OCI-LY1 (cell line): Measurements from ENCODE around the gene C1QTNF6.

ENCODE experiments used
- H2AFZ ChIP-seq: fragments of 200-600 bp; sonication (generic), shearing (Covaris generic); 2 replicates; pipeline ENCODE4 v1.6.0; 2014; ENCODE audit warnings: antibody characterized with exemption, mild to moderate bottlenecking, low read length
- H3F3A ChIP-seq: fragments of 200-600 bp; sonication (generic), shearing (Covaris generic); 2 replicates; pipeline ENCODE4 v1.6.0; 2014; ENCODE audit warnings: mild to moderate bottlenecking, antibody characterized with exemption, low read length, moderate library complexity; ENCODE audit not compliant: insufficient read depth
- H3K27ac ChIP-seq: fragments of 200-600 bp; sonication (generic); 2 replicates; pipeline ENCODE4 v1.5.1; 2014; ENCODE audit warnings: low read length, mixed run types, mild to moderate bottlenecking, low read depth; ENCODE audit not compliant: poor library complexity, severe bottlenecking
- H3K27me3 ChIP-seq: fragments of 200-600 bp; sonication (generic); 2 replicates; pipeline ENCODE4 v1.6.0; 2014; ENCODE audit warnings: antibody characterized with exemption, mild to moderate bottlenecking, low read length, moderate library complexity; ENCODE audit not compliant: insufficient read depth
- H3K36me3 ChIP-seq: fragments of 200-600 bp; sonication (generic); 2 replicates; pipeline ENCODE4 v1.6.1; 2014; ENCODE audit warnings: mild to moderate bottlenecking, antibody characterized with exemption, low read length, moderate library complexity, mixed read lengths; ENCODE audit not compliant: insufficient read depth
- H3K4me1 ChIP-seq: fragments of 200-600 bp; sonication (generic); 2 replicates; pipeline ENCODE4 v1.5.1; 2014; ENCODE audit warnings: mild to moderate bottlenecking, low read length, moderate library complexity; ENCODE audit not compliant: insufficient read depth, severe bottlenecking
- H3K4me2 ChIP-seq: fragments of 200-600 bp; sonication (generic), shearing (Covaris generic); 2 replicates; pipeline ENCODE4 v1.6.1; 2014; ENCODE audit warnings: low read length
- H3K4me3 ChIP-seq: fragments of 200-600 bp; sonication (generic); 2 replicates; pipeline ENCODE4 v1.5.1; 2014; ENCODE audit warnings: low read length, low read depth, mild to moderate bottlenecking, mixed read lengths; ENCODE audit not compliant: poor library complexity, severe bottlenecking
- H3K79me2 ChIP-seq: fragments of 200-600 bp; shearing (Covaris generic); 2 replicates; pipeline ENCODE4 v1.6.1; 2016; ENCODE audit warnings: mixed run types, low read length, mixed read lengths; ENCODE audit not compliant: insufficient read depth
- H3K9ac ChIP-seq: fragments of 200-600 bp; sonication (generic), shearing (Covaris generic); 2 replicates; pipeline ENCODE4 v1.6.1; 2014; ENCODE audit warnings: mild to moderate bottlenecking, low read length, mixed read lengths
- H3K9me2 ChIP-seq: fragments of 200-600 bp; sonication (generic), shearing (Covaris generic); 2 replicates; pipeline ENCODE4 v1.6.1; 2014; ENCODE audit warnings: low read depth, mild to moderate bottlenecking, low read length, mixed read lengths
- H3K9me3 ChIP-seq: fragments of 200-600 bp; shearing (Covaris generic); 2 replicates; pipeline ENCODE4 v1.6.1; 2014; ENCODE audit warnings: low read length, mixed read lengths
- H4K20me1 ChIP-seq: fragments of 200-600 bp; sonication (generic), shearing (Covaris generic); 2 replicates; pipeline ENCODE4 v1.6.0; 2016; ENCODE audit warnings: mild to moderate bottlenecking, low read length; ENCODE audit not compliant: insufficient read depth
- EZH2 ChIP-seq: fragments of 200-600 bp; sonication (generic), shearing (Covaris generic); IDR thresholded peaks from 2 replicates; pipeline ENCODE4 v1.8.0; 2017; ENCODE audit warnings: borderline replicate concordance, mixed run types, mild to moderate bottlenecking, antibody characterized with exemption, low read length, moderate library complexity, mixed read lengths
- TF ChIP-seq, protein P1 (sequence below): fragments of 200-600 bp; sonication (generic), shearing (Covaris generic); IDR thresholded peaks from 2 replicates; pipeline ENCODE4 v1.5.1; 2017; ENCODE audit warnings: mild to moderate bottlenecking, antibody characterized with exemption, low read length, moderate library complexity, mixed read lengths

The C1QTNF6 gene

GRCh38 chr22:37165066-37165465 lies 23.0 kb downstream of the C1QTNF6 start:
- H3K27ac ChIP-seq = no peak overlapping the region
- TF ChIP-seq, protein P1, sequence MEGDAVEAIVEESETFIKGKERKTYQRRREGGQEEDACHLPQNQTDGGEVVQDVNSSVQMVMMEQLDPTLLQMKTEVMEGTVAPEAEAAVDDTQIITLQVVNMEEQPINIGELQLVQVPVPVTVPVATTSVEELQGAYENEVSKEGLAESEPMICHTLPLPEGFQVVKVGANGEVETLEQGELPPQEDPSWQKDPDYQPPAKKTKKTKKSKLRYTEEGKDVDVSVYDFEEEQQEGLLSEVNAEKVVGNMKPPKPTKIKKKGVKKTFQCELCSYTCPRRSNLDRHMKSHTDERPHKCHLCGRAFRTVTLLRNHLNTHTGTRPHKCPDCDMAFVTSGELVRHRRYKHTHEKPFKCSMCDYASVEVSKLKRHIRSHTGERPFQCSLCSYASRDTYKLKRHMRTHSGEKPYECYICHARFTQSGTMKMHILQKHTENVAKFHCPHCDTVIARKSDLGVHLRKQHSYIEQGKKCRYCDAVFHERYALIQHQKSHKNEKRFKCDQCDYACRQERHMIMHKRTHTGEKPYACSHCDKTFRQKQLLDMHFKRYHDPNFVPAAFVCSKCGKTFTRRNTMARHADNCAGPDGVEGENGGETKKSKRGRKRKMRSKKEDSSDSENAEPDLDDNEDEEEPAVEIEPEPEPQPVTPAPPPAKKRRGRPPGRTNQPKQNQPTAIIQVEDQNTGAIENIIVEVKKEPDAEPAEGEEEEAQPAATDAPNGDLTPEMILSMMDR = no peak
- no peak for TF ChIP-seq EZH2
- H3K79me2 ChIP-seq = no peaks in the 10 kb centered on the region
- H3K4me3 ChIP-seq = no peak overlapping the region
- H3K27me3 ChIP-seq = peaks cover 17% of the 10 kb centered on the region; the same call in 1 of the 2 replicates
- H3F3A ChIP-seq = no peaks in the 10 kb centered on the region
- H2AFZ ChIP-seq = no peak overlapping the region
- no peaks in the 10 kb centered on the region for H4K20me1 ChIP-seq
- H3K9me3 ChIP-seq = peaks cover 8% of the 10 kb centered on the region
- no peak overlapping the region for H3K4me2 ChIP-seq
- H3K36me3 ChIP-seq = peaks cover 6% of the 10 kb centered on the region; the same call in 1 of the 2 replicates
- H3K9me2 ChIP-seq = no peaks in the 10 kb centered on the region
- no peak overlapping the region for H3K9ac ChIP-seq
- no peaks in the 10 kb centered on the region for H3K4me1 ChIP-seq

DNA sequence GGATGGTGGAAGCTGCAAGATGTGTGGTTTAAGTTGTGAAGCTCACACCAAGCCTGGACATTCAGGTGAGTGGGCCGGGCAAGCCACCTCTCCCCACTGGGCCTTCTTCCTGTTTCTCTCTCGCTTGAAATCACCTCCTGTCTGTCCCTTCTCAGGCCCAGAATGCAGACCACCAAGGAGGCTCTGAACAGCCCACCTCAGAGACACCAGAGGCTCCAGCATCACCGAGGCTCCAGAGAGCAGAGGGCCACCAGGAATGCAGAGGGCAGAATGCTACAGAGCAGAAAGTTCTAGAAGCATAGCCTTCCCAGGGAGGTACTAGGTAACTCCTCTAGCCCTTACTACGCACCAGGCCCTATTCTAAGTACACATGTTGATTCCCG lies 23.6 kb downstream of the C1QTNF6 start:
- no peaks in the 10 kb centered on the region for H3K79me2 ChIP-seq
- no peak overlapping the region for H3K4me2 ChIP-seq
- no peaks in the 10 kb centered on the region for H4K20me1 ChIP-seq
- H3K4me3 ChIP-seq = no peak overlapping the region
- no peak overlapping the region for H2AFZ ChIP-seq
- H3F3A ChIP-seq = no peaks in the 10 kb centered on the region
- peaks cover 8% of the 10 kb centered on the region for H3K9me3 ChIP-seq
- no peak overlapping the region for H3K27ac ChIP-seq
- TF ChIP-seq, protein P1 = no peak
- no peak for TF ChIP-seq EZH2
- peaks cover 6% of the 10 kb centered on the region; the same call in 1 of the 2 replicates for H3K36me3 ChIP-seq
- no peaks in the 10 kb centered on the region for H3K4me1 ChIP-seq
- no peaks in the 10 kb centered on the region for H3K9me2 ChIP-seq
- peaks cover 17% of the 10 kb centered on the region; the same call in 1 of the 2 replicates for H3K27me3 ChIP-seq
- H3K9ac ChIP-seq = no peak overlapping the region

DNA sequence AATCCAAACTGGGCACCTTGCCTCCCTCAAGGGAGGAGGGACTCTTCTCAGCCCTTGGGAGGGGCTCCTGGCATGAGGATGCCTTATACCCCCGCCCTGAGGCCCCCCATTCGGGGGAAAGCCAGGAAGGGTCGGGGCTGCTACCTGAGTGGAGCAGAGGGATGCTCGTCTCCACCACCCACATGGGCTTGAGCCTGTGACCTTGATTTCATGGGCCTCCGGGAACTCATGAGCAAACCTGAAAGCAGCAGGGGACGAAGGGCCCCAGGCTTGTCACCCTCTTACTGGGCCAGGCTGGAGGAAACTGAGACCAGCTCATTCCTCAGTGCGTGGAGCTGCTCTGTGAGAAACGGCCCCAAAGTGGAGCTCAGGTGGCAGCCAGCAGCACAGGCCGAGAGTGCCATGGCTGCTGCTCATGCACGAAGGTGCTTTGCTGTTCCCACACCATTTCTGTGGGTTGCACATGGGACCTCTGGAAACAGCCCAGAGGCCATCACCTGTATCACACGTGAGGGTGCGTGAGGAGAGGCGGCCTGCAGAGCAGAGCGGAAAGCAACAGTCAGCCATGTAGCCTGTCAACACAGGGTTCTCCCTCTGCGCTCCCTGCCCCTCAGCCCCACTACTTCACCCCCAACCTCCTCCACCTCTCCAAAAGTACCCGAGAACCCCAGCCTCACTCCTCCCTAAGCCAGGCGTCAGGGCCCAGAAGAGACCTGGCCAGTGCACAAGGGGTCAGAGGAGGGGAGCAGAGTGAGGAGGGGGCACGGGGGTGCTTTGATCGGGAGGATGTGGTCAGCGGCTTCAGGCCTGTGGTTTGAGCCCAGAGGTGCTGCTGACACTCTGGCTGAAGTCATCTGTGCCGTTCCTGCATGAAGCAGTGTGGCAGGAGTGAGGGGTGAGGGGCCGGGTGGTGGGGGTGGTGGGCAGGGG lies 24.2 kb downstream of the C1QTNF6 start:
- H3K4me3 ChIP-seq = no peak overlapping the region

More for the DNA sequence above, 24.2 kb downstream of the C1QTNF6 start:
- no peaks in the 10 kb centered on the region for H4K20me1 ChIP-seq
- no peak overlapping the region for H3K27ac ChIP-seq
- H3F3A ChIP-seq = no peaks in the 10 kb centered on the region
- peaks cover 6% of the 10 kb centered on the region; the same call in 1 of the 2 replicates for H3K36me3 ChIP-seq
- no peak overlapping the region for H3K4me2 ChIP-seq
- H3K4me1 ChIP-seq = no peaks in the 10 kb centered on the region
- no peaks in the 10 kb centered on the region for H3K9me2 ChIP-seq
- H3K9ac ChIP-seq = no peak overlapping the region
- H2AFZ ChIP-seq = no peak overlapping the region
- peaks cover 8% of the 10 kb centered on the region for H3K9me3 ChIP-seq
- no peak for TF ChIP-seq EZH2
- TF ChIP-seq, protein P1 = no peak
- H3K27me3 ChIP-seq = peaks cover 17% of the 10 kb centered on the region; the same call in 1 of the 2 replicates
- H3K79me2 ChIP-seq = no peaks in the 10 kb centered on the region
